A549 (cell line): ENCODE results near the gene RHBDD3. TPM values are rescaled to one million over a fixed set of nuclear protein-coding genes. Genes with fewer than 3 reads are reported as not detected.

Experiments used
- ATAC-seq, 2 experiments: fragments of 200-7000 bp in 1 of 2; fragments of >200 bp in 1 of 2; cut with Nextera tagmentation in 1 of 2; cut with Tn5 transposase in 1 of 2; 3 replicates each; pipeline versions ENCODE4 v1.8.0 to v1.9.1; 2018 to 2020; ENCODE audit warnings: mild to moderate bottlenecking in 1 of 2, moderate library complexity in 1 of 2
- CTCF ChIA-PET: fragments of 300-600 bp; sonication (Branson Sonifier 250); formaldehyde crosslinking; extraction: SDS; loops from one replicate; lab custom pipeline; 2021; ENCODE audit warnings: antibody characterized with exemption, inconsistent platforms; lab: Yijun Ruan, JAX
- POLR2A ChIA-PET: fragments of 350-600 bp; formaldehyde crosslinking; extraction: SDS; loops from one replicate; lab custom pipeline; 2021; ENCODE audit warnings: antibody characterized with exemption, inconsistent platforms; lab: Yijun Ruan, JAX
- DNase-seq, 2 experiments: peaks; one replicate each; pipeline versions ENCODE4 v3.0.0 to v3.0.0-alpha.2; 2011 to 2016; ENCODE audit warnings: low read depth in 1 of 2, low spot score in 1 of 2
- FAIRE-seq: peaks from 2 replicates; lab custom pipeline; 2011; peaks lifted over from hg19 to GRCh38; lab: Jason Lieb, UNC
- H3K27ac ChIP-seq, 2 experiments: fragments of >200 bp; sonication (Bioruptor Twin); formaldehyde crosslinking; 3 replicates each; pipeline ENCODE4 v1.5.1; 2016 to 2017
- H3K4me1 ChIP-seq: fragments of >200 bp; sonication (Bioruptor Twin); formaldehyde crosslinking; 3 replicates; pipeline ENCODE4 v1.6.1; 2016
- H3K4me2 ChIP-seq: fragments of >200 bp; sonication (Bioruptor Twin); formaldehyde crosslinking; 3 replicates; pipeline ENCODE4 v1.6.1; 2016
- H3K4me3 ChIP-seq: fragments of >200 bp; sonication (Bioruptor Twin); formaldehyde crosslinking; 3 replicates; pipeline ENCODE4 v1.5.1; 2016
- H3K9me3 ChIP-seq: fragments of >200 bp; sonication (Bioruptor Twin); formaldehyde crosslinking; 3 replicates; pipeline ENCODE4 v1.6.1; 2016
- CBX8 ChIP-seq: fragments of 200-600 bp; sonication (generic); IDR thresholded peaks from 2 replicates; pipeline ENCODE4 v1.6.1; 2016
- CHD2 ChIP-seq: fragments of 150-350 bp; IDR thresholded peaks from 2 replicates; pipeline ENCODE4 v1.6.1; 2014; ENCODE audit warnings: low read length; ENCODE audit not compliant: partially characterized antibody
- EP300 ChIP-seq, 2 experiments: fragments of >200 bp; sonication (Bioruptor Twin); formaldehyde crosslinking; IDR thresholded peaks; 2 replicates in 1 of 2; 3 replicates in 1 of 2; pipeline ENCODE4 v1.6.1; 2016 to 2017
- FOXS1 ChIP-seq: fragments of 250-450 bp; sonication (Bioruptor Pico); IDR thresholded peaks from 2 replicates; pipeline ENCODE4 v1.5.0; 2020; ENCODE audit warnings: mild to moderate bottlenecking, moderate library complexity
- HDAC2 ChIP-seq: fragments of 200-600 bp; sonication (generic); IDR thresholded peaks from 2 replicates; pipeline ENCODE4 v1.6.1; 2016
- HOXB13 ChIP-seq: fragments of 250-450 bp; sonication (Bioruptor Pico); IDR thresholded peaks from 2 replicates; pipeline ENCODE4 v1.5.0; 2020; ENCODE audit warnings: low read depth, mild to moderate bottlenecking, moderate library complexity
- JUN ChIP-seq, 2 experiments: fragments of >200 bp; sonication (Bioruptor Twin); formaldehyde crosslinking; IDR thresholded peaks; 2 replicates in 1 of 2; 3 replicates in 1 of 2; pipeline ENCODE4 v1.6.1; 2016 to 2017
- MAFK ChIP-seq: fragments of 450-650 bp; IDR thresholded peaks from 2 replicates; pipeline ENCODE4 v1.6.1; 2014; ENCODE audit not compliant: partially characterized antibody
- MAZ ChIP-seq: fragments of 150-350 bp; IDR thresholded peaks from 2 replicates; pipeline ENCODE4 v1.6.1; 2014; ENCODE audit warnings: antibody characterized with exemption, low read depth, low read length, borderline replicate concordance
- NPAS2 ChIP-seq: fragments of 250-450 bp; sonication (Bioruptor Pico); IDR thresholded peaks from 2 replicates; pipeline ENCODE4 v1.8.0; 2022; ENCODE audit warnings: mild to moderate bottlenecking, moderate library complexity, borderline replicate concordance
- NR3C1 ChIP-seq: fragments of >200 bp; sonication (Bioruptor Twin); formaldehyde crosslinking; IDR thresholded peaks from 3 replicates; pipeline ENCODE4 v1.6.1; 2017
- PBX3 ChIP-seq: IDR thresholded peaks from 2 replicates; pipeline ENCODE4 v1.6.1; 2012
- PHF8 ChIP-seq: fragments of 200-600 bp; sonication (generic); IDR thresholded peaks from 2 replicates; pipeline ENCODE4 v1.6.1; 2016; ENCODE audit warnings: low read depth, mild to moderate bottlenecking, antibody characterized with exemption, moderate library complexity, borderline replicate concordance
- POLR2A ChIP-seq: IDR thresholded peaks from 2 replicates; pipeline ENCODE4 v1.6.1; 2012; ENCODE audit warnings: mild to moderate bottlenecking, low read length
- POLR2AphosphoS2 ChIP-seq: conservative IDR thresholded peaks from 2 replicates; pipeline ENCODE4 v1.6.1; 2012; ENCODE audit warnings: low read length, improper control_type of control experiment, inconsistent platforms
- RFX5 ChIP-seq: fragments of 450-650 bp; IDR thresholded peaks from 2 replicates; pipeline ENCODE4 v1.7.1; 2014; ENCODE audit warnings: antibody characterized with exemption, mild to moderate bottlenecking, moderate library complexity
- SREBF2 ChIP-seq: fragments of 450-650 bp; IDR thresholded peaks from 2 replicates; pipeline ENCODE4 v1.6.1; 2014; ENCODE audit warnings: mild to moderate bottlenecking, moderate library complexity
- ZNF302 ChIP-seq: fragments of 250-450 bp; sonication (Bioruptor Pico); IDR thresholded peaks from 2 replicates; pipeline ENCODE4 v1.9.0; 2021; ENCODE audit warnings: inconsistent platforms, mild to moderate bottlenecking, moderate library complexity
- ZSCAN20 ChIP-seq: fragments of 250-450 bp; sonication (Bioruptor Pico); IDR thresholded peaks from 2 replicates; pipeline ENCODE4 v1.8.0; 2022; ENCODE audit warnings: mild to moderate bottlenecking, moderate library complexity
- WGBS: methylation state at CpG from one replicate; pipeline ENCODE4 v1.1.6; 2017; ENCODE audit errors: missing lambda C conversion rate; 5-methylcytosine and 5-hydroxymethylcytosine counted together
- polyA plus RNA-seq, 4 experiments: library from polyadenylated mRNA; depleted of rRNA in 3 of 4; stranded (reverse); fragments of >200 nt; fragmentation: RNase III in 1 of 4; extraction: RNeasy Plus Mini Kit Qiagen cat#74134 plus additional on column Dnase treatment in 1 of 4; gene quantifications; 2 replicates in 3 of 4; 3 replicates in 1 of 4; pipeline ENCODE4 v1.2.3, GENCODE V29; 2011 to 2017
- TF ChIP-seq, protein P1 (sequence below): fragments of 200-600 bp; sonication (generic); IDR thresholded peaks from 2 replicates; pipeline ENCODE4 v1.6.1; 2016; ENCODE audit warnings: antibody characterized with exemption, mild to moderate bottlenecking, moderate library complexity
- TF ChIP-seq, protein P2 (sequence below): fragments of >200 bp; sonication (Bioruptor Twin); formaldehyde crosslinking; IDR thresholded peaks from 3 replicates; pipeline ENCODE4 v1.6.1; 2016

RHBDD3 gene
- polyA plus RNA-seq, 2 of the 4 experiments (the other 2 are of a cell fraction) = 10.2 to 20.8 TPM

DNA sequence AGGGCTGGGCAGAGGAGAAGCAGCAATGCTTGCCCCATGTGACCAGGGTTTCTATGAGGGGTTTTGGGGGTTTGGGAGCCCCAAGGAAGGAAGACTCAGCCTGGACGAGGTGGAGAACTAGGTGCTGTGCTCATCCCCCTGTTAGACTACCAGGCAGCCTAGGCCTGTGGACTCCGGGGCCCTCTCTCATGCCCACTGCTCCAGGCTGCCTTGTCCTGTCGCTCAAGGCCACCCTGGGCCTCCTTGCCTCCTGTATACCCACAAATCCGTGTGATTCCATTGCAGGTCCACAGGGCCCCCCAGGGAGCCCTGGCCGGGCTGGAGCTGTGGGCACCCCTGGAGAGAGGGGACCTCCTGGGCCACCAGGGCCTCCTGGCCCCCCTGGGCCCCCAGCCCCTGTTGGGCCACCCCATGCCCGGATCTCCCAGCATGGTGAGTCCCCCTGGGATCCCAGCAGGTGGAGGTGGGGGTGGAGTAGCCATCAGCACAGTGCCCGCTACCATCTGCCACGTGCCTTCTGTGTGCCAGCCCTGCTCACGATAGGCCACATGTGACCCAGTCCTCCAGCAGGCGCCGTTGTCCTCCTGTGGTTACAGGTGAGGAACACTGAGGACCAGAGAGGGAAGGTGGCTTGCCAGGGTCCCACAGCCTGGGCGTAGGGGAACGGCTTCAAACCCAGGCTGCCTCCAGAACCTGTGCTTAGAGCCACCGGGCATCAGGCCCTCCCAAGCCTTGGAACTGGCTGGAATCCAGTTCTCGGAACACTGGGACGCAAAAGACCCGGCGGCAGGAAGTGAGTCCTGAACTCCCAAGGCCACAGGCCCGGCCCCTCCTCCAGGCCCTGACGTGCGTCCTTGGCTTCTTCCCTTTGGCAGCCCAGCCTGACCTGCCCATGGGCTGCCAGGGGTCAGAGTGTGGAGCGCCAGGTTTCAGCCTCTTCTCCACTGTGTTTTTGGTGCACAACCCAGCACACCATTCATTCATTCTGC, 35.5 kb downstream of the RHBDD3 start:
- Histone ChIP-seq H3K9me3 (no peaks in the 10 kb centered on the region), H3K4me3 (no peak overlapping the region)
- TF ChIP-seq HDAC2 = no peak
- TF ChIP-seq, protein P1, sequence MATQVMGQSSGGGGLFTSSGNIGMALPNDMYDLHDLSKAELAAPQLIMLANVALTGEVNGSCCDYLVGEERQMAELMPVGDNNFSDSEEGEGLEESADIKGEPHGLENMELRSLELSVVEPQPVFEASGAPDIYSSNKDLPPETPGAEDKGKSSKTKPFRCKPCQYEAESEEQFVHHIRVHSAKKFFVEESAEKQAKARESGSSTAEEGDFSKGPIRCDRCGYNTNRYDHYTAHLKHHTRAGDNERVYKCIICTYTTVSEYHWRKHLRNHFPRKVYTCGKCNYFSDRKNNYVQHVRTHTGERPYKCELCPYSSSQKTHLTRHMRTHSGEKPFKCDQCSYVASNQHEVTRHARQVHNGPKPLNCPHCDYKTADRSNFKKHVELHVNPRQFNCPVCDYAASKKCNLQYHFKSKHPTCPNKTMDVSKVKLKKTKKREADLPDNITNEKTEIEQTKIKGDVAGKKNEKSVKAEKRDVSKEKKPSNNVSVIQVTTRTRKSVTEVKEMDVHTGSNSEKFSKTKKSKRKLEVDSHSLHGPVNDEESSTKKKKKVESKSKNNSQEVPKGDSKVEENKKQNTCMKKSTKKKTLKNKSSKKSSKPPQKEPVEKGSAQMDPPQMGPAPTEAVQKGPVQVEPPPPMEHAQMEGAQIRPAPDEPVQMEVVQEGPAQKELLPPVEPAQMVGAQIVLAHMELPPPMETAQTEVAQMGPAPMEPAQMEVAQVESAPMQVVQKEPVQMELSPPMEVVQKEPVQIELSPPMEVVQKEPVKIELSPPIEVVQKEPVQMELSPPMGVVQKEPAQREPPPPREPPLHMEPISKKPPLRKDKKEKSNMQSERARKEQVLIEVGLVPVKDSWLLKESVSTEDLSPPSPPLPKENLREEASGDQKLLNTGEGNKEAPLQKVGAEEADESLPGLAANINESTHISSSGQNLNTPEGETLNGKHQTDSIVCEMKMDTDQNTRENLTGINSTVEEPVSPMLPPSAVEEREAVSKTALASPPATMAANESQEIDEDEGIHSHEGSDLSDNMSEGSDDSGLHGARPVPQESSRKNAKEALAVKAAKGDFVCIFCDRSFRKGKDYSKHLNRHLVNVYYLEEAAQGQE = no peak
- no peak for TF ChIP-seq HOXB13 (CRISPR knock-in tag)
- TF ChIP-seq SREBF2 = no peak
- TF ChIP-seq MAZ = no peak
- no peak for TF ChIP-seq FOXS1 (CRISPR knock-in tag)
- TF ChIP-seq, all 56 proteins: peak for 0
- Histone ChIP-seq H3K4me1 (no peaks in the 10 kb centered on the region), H3K27ac (no peak overlapping the region), H3K4me2 (no peak overlapping the region)
- no peak for FAIRE-seq
- ChIA-PET CTCF (interaction anchor here (4.6 to 5.2 kb wide), 2 partner anchors 13 kb away, joined by 26 to 35 read pairs; no protein-coding TSS in a partner anchor), POLR2A (no interaction called here)
- no peak for ATAC-seq
- no peak for DNase-seq
- 77% methylated on average over 8 of the region's 22 CpGs for WGBS

- no peaks in the 10 kb centered on the region for H3K9me3 ChIP-seq
- no peaks in the 10 kb centered on the region for H3K4me1 ChIP-seq
- no peak for FAIRE-seq
- no peak for DNase-seq
- no peak overlapping the region for H3K27ac ChIP-seq
- TF ChIP-seq POLR2AphosphoS2 = no peak
- TF ChIP-seq CBX8 = no peak
- TF ChIP-seq HOXB13 (CRISPR knock-in tag) = no peak
- TF ChIP-seq JUN (IDR thresholded peaks at IDR 0.05) = no peak
- TF ChIP-seq POLR2A = no peak
- no peak for TF ChIP-seq CHD2
- no peak for TF ChIP-seq MAFK
- no peak for TF ChIP-seq RFX5
- no peak for TF ChIP-seq NR3C1
- no peak for TF ChIP-seq SREBF2
- no peak for TF ChIP-seq ZNF302 (CRISPR knock-in tag)
- TF ChIP-seq, protein P1 = no peak
- TF ChIP-seq PHF8 = no peak
- no peak for TF ChIP-seq NPAS2 (CRISPR knock-in tag)
- no peak for TF ChIP-seq ZSCAN20 (CRISPR knock-in tag)
- no peak for TF ChIP-seq EP300 (IDR thresholded peaks at IDR 0.05)
- TF ChIP-seq PBX3 = no peak
- TF ChIP-seq, protein P2, sequence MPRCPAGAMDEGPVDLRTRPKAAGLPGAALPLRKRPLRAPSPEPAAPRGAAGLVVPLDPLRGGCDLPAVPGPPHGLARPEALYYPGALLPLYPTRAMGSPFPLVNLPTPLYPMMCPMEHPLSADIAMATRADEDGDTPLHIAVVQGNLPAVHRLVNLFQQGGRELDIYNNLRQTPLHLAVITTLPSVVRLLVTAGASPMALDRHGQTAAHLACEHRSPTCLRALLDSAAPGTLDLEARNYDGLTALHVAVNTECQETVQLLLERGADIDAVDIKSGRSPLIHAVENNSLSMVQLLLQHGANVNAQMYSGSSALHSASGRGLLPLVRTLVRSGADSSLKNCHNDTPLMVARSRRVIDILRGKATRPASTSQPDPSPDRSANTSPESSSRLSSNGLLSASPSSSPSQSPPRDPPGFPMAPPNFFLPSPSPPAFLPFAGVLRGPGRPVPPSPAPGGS = no peak
- no peak for ATAC-seq
- no peak overlapping the region for H3K4me2 ChIP-seq
- POLR2A ChIA-PET = no interaction called here
- H3K4me3 ChIP-seq = no peak overlapping the region
- WGBS = 61% methylated on average over 8 of the region's 19 CpGs
- CTCF ChIA-PET = interaction anchor here (1.1 to 4.6 kb wide), 3 partner anchors 14 to 25 kb away, joined by 3 to 26 read pairs (median 4); partner anchors contain the start of gene EMID1
Measured at GRCh38 chr22:29230972-29231875, 36.6 kb downstream of the RHBDD3 start.
